ENCODE results near the gene PTPRG. TPM values are rescaled to one million over a fixed set of nuclear protein-coding genes. Genes with fewer than 3 reads are reported as not detected.

The PTPRG gene
- total and polyA plus RNA-seq, 2 donors (not counting 1 experiment from before 2014, with no cell fraction given) = 67.0 to 97.9 TPM

DNA sequence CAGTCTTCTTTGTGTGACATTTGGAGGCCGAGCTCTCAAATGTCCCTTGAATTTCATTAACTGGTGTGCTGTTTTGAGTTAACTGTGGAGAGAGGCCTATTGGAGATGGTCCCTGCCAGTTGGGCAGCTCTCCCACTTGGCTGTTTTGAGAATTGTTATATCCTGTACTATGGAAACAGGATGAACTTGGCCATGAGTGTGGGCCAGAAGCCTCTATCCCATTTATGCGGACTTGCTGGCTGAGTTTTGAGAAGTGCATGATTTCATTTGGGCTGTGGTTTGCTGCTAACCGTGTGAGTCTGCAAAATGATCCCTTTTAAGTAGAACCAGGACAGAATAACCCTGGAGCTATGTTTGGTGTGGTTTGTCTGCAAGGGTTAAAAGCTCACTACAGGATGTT, 366.0 kb downstream of the PTPRG start:
- peak overlapping the region; percentile 53 for H3K27ac ChIP-seq (ENCODE audit: insufficient read depth, low read length)
- no peaks in the 10 kb centered on the region for H3K9me3 ChIP-seq (ENCODE audit: control insufficient read depth, insufficient read depth, low read depth, low read length)
- H3K4me3 ChIP-seq (replicated peaks in 1 of 4; ENCODE audit: control extremely low read depth in 1 of 4, insufficient read depth in 1 of 4, low read depth in 3 of 4, low read length in 4 of 4) = no peak overlapping the region

GRCh38 chr3:61928039-61928438, 366.7 kb downstream of the PTPRG start:
- Histone ChIP-seq H3K27me3 (ENCODE audit: control insufficient read depth, insufficient read depth, low read length) (no peaks in the 10 kb centered on the region), H3K27ac (ENCODE audit: insufficient read depth, low read length) (no peak overlapping the region), H3K9me3 (ENCODE audit: control insufficient read depth, insufficient read depth, low read depth, low read length) (no peaks in the 10 kb centered on the region), H4K20me1 (ENCODE audit: control insufficient read depth, extremely low read depth, insufficient read depth, low read length) (no peaks in the 10 kb centered on the region), H3K36me3 (ENCODE audit: control insufficient read depth, insufficient read depth, low read length) (no peaks in the 10 kb centered on the region), H3K4me3 (replicated peaks in 1 of 4; ENCODE audit: control extremely low read depth in 1 of 4, insufficient read depth in 1 of 4, low read depth in 3 of 4, low read length in 4 of 4) (no peak overlapping the region), H3K4me2 (ENCODE audit: extremely low read depth, insufficient read depth, low read length) (no peak overlapping the region), H3K4me1 (ENCODE audit: control insufficient read depth, extremely low read depth, insufficient read depth, low read length) (peaks cover 3% of the 10 kb centered on the region), H3K9ac (ENCODE audit: insufficient read depth, low read length) (no peak overlapping the region), H3K79me2 (ENCODE audit: control insufficient read depth, insufficient read depth, low read length) (no peaks in the 10 kb centered on the region), H2AFZ (ENCODE audit: low read length) (no peak overlapping the region)
- DNase-seq (ENCODE audit: low read depth in 2 of 2) = peak in 1 of 2 donors; percentile 66
- no peak for TF ChIP-seq EZH2 (IDR thresholded peaks at IDR 0.05; ENCODE audit: low read length, missing control alignments)
- TF ChIP-seq, protein P1, sequence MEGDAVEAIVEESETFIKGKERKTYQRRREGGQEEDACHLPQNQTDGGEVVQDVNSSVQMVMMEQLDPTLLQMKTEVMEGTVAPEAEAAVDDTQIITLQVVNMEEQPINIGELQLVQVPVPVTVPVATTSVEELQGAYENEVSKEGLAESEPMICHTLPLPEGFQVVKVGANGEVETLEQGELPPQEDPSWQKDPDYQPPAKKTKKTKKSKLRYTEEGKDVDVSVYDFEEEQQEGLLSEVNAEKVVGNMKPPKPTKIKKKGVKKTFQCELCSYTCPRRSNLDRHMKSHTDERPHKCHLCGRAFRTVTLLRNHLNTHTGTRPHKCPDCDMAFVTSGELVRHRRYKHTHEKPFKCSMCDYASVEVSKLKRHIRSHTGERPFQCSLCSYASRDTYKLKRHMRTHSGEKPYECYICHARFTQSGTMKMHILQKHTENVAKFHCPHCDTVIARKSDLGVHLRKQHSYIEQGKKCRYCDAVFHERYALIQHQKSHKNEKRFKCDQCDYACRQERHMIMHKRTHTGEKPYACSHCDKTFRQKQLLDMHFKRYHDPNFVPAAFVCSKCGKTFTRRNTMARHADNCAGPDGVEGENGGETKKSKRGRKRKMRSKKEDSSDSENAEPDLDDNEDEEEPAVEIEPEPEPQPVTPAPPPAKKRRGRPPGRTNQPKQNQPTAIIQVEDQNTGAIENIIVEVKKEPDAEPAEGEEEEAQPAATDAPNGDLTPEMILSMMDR (conservative IDR thresholded peaks at IDR 0.05 in 1 of 2, IDR thresholded peaks at IDR 0.05 in 1 of 2; ENCODE audit: low read depth in 1 of 2, low read length in 2 of 2) = no peak

More for the DNA sequence above, 366.0 kb downstream of the PTPRG start:
- TF ChIP-seq, protein P1 (conservative IDR thresholded peaks at IDR 0.05 in 1 of 2, IDR thresholded peaks at IDR 0.05 in 1 of 2; ENCODE audit: low read depth in 1 of 2, low read length in 2 of 2) = no peak
- no peak for TF ChIP-seq EZH2 (IDR thresholded peaks at IDR 0.05; ENCODE audit: low read length, missing control alignments)
- peak; percentile 91 to 93 for DNase-seq (ENCODE audit: low read depth in 2 of 2)
- Histone ChIP-seq H3K79me2 (ENCODE audit: control insufficient read depth, insufficient read depth, low read length) (no peaks in the 10 kb centered on the region), H3K27me3 (ENCODE audit: control insufficient read depth, insufficient read depth, low read length) (no peaks in the 10 kb centered on the region), H2AFZ (ENCODE audit: low read length) (no peak overlapping the region), H3K4me2 (ENCODE audit: extremely low read depth, insufficient read depth, low read length) (no peak overlapping the region), H3K9ac (ENCODE audit: insufficient read depth, low read length) (no peak overlapping the region), H4K20me1 (ENCODE audit: control insufficient read depth, extremely low read depth, insufficient read depth, low read length) (no peaks in the 10 kb centered on the region), H3K36me3 (ENCODE audit: control insufficient read depth, insufficient read depth, low read length) (no peaks in the 10 kb centered on the region), H3K4me1 (ENCODE audit: control insufficient read depth, extremely low read depth, insufficient read depth, low read length) (peaks cover 3% of the 10 kb centered on the region)

GRCh38 chr3:61928776-61929314, 367.5 kb downstream of the PTPRG start:
- Histone ChIP-seq H3K27ac (ENCODE audit: insufficient read depth, low read length) (no peak overlapping the region), H3K9me3 (ENCODE audit: control insufficient read depth, insufficient read depth, low read depth, low read length) (no peaks in the 10 kb centered on the region), H3K79me2 (ENCODE audit: control insufficient read depth, insufficient read depth, low read length) (no peaks in the 10 kb centered on the region), H3K4me3 (replicated peaks in 1 of 4; ENCODE audit: control extremely low read depth in 1 of 4, insufficient read depth in 1 of 4, low read depth in 3 of 4, low read length in 4 of 4) (no peak overlapping the region), H3K9ac (ENCODE audit: insufficient read depth, low read length) (no peak overlapping the region), H3K4me2 (ENCODE audit: extremely low read depth, insufficient read depth, low read length) (no peak overlapping the region), H4K20me1 (ENCODE audit: control insufficient read depth, extremely low read depth, insufficient read depth, low read length) (no peaks in the 10 kb centered on the region), H3K27me3 (ENCODE audit: control insufficient read depth, insufficient read depth, low read length) (no peaks in the 10 kb centered on the region), H2AFZ (ENCODE audit: low read length) (no peak overlapping the region), H3K4me1 (ENCODE audit: control insufficient read depth, extremely low read depth, insufficient read depth, low read length) (peaks cover 3% of the 10 kb centered on the region), H3K36me3 (ENCODE audit: control insufficient read depth, insufficient read depth, low read length) (no peaks in the 10 kb centered on the region)
- DNase-seq (ENCODE audit: low read depth in 2 of 2) = no peak
- TF ChIP-seq, protein P1 (conservative IDR thresholded peaks at IDR 0.05 in 1 of 2, IDR thresholded peaks at IDR 0.05 in 1 of 2; ENCODE audit: low read depth in 1 of 2, low read length in 2 of 2) = no peak
- no peak for TF ChIP-seq EZH2 (IDR thresholded peaks at IDR 0.05; ENCODE audit: low read length, missing control alignments)
